RPMI8226 (cell line): ENCODE measurements around the gene CPEB3.

ENCODE experiments used
- DNase-seq: peaks from one replicate; pipeline ENCODE4 v3.0.0-alpha.2; 2015

Gene CPEB3

GRCh38 chr10:92014620-92015019, 276.3 kb downstream of the CPEB3 start:
- no peak for DNase-seq

- DNase-seq, result no peak
Observed at GRCh38 chr10:92011560-92012214, 279.2 kb downstream of the CPEB3 start.

DNA sequence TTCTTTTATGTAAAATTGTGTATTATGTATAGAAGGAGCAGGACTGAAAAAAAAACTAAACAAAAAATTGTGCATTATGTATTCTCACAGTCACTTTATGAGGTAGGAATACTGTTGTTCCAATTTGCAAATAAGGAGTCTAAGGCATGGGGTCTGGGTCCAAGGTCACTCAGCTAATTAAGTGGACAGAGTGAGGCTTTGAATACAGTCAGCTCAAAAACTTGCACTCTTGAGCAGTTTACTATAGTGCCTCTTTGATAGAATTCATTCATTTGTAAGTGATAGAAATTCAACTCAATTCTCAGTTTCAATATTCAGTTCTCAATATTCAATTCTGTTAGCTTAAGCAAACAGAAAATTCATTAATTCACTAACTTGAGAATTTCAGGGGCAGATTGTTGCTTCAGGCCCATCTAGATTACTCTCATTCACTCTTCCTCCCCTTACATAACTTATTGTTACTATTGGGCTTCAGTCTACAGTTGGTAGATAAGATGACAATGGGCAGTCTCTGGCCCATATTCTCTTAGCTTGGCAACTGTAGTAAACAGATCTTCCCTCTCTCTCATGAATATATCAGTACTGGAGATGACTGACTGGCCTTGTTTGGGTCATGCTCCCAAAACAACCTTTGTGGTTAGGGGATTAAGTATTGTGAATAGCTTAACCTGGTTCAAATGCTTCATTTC, 280.7 kb downstream of the CPEB3 start:
- DNase-seq, result no peak

DNA sequence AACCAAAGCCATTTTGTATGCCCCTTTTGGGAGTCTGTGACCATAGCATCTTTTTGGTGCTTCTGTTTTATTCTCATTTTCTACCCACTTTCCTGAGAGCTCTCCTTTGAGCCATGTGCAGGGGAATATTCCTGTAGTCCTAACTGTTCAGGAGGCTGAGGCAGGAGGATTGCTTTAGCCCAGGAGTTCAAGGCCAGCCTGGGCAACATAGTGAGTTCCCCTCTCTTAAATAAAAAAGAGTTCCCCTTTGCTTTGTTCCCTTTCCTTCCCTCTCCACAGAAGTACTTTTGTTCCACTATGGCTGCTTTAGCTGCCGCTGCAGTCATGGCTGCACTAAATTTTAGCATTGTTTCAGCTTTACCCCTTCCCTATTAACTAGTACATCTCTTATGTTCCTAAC, 281.4 kb downstream of the CPEB3 start:
- DNase-seq, result no peak

DNA sequence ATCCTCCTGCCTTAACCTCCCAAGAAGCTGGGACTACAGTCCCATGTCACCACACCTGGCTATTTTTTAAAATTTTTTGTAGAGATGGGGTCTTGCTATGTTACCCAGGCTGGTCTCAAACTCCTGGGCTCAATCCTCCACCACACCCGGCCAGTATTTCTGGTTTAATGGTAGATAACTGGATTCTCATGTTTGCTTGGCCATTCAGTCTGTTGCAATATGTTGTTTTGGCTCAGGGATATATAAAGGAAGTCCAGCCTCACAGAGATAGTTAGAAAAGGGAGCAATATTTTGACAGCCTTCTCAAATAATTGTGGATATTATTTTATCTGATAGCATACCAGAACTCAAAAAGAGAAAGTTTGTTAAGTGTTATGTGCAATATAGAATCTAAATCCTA, 284.9 kb downstream of the CPEB3 start:
- no peak for DNase-seq

- no peak for DNase-seq
Observed at GRCh38 chr10:92003258-92003657, 287.6 kb downstream of the CPEB3 start.

DNA sequence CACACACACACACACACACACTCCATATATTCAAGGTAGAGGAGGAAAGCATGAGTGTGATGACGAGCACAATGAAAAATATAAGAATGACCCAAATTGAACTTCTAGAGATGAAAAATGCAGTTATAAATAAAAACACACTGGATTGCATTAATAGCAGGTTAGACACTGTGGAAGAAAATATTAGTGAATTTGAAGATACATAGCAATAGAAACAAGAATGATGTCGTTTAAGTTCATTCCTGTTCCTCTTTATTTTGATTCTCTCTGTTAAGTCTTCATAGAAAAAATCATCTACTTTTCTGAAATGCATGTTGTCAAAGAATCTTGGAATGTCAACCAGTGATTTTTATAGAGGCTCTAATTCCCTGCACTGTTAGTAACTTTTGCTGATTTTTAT, 288.9 kb downstream of the CPEB3 start:
- DNase-seq, result no peak

- no peak for DNase-seq
Observed at GRCh38 chr10:92001581-92001980, 289.3 kb downstream of the CPEB3 start.
